ENCODE data around the gene MRPL9.

The MRPL9 gene

DNA sequence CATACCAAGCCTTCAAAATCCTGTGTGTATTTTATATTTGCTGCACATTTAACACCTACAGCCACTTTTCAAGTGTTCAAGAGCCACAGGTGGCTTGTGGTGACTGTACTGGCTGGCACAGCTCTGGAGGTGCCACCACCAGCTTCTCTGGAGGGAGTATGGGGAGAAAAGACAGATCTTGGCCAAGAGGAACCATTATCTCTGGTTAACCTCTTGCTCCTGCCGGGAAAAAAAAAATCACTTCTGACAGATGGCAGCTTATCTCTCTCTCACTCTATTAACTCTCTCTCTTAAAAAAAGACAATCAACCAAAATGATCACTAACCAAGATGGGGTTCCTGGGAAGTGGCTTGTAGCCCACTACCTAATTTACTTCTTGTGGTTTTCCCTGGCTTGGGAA lies 43.2 kb downstream of the MRPL9 start:
- Histone ChIP-seq H3K9me3 (no peaks in the 10 kb centered on the region; the same call in 1 of the 2 replicates), H3K36me3 (no peaks in the 10 kb centered on the region), H3K4me3 (ENCODE audit: low read depth, low read length) (peak overlapping the region; percentile 19; the same call in 1 of the 2 replicates), H3K4me1 (peaks cover 37% of the 10 kb centered on the region), H3K27me3 (no peaks in the 10 kb centered on the region)
- DNase-seq = no peak
- TF ChIP-seq, protein P1, sequence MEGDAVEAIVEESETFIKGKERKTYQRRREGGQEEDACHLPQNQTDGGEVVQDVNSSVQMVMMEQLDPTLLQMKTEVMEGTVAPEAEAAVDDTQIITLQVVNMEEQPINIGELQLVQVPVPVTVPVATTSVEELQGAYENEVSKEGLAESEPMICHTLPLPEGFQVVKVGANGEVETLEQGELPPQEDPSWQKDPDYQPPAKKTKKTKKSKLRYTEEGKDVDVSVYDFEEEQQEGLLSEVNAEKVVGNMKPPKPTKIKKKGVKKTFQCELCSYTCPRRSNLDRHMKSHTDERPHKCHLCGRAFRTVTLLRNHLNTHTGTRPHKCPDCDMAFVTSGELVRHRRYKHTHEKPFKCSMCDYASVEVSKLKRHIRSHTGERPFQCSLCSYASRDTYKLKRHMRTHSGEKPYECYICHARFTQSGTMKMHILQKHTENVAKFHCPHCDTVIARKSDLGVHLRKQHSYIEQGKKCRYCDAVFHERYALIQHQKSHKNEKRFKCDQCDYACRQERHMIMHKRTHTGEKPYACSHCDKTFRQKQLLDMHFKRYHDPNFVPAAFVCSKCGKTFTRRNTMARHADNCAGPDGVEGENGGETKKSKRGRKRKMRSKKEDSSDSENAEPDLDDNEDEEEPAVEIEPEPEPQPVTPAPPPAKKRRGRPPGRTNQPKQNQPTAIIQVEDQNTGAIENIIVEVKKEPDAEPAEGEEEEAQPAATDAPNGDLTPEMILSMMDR (IDR thresholded peaks at IDR 0.05; ENCODE audit: low read depth, low read length) = no peak

GRCh38 chr1:151718666-151719065 lies 44.6 kb downstream of the MRPL9 start:
- H3K4me3 ChIP-seq (ENCODE audit: low read depth, low read length) = no peak overlapping the region
- H3K27me3 ChIP-seq = no peaks in the 10 kb centered on the region
- DNase-seq = no peak
- H3K9me3 ChIP-seq = no peaks in the 10 kb centered on the region; the same call in 1 of the 2 replicates
- no peaks in the 10 kb centered on the region for H3K36me3 ChIP-seq
- peaks cover 37% of the 10 kb centered on the region for H3K4me1 ChIP-seq
- TF ChIP-seq, protein P1 (IDR thresholded peaks at IDR 0.05; ENCODE audit: low read depth, low read length) = no peak

DNA sequence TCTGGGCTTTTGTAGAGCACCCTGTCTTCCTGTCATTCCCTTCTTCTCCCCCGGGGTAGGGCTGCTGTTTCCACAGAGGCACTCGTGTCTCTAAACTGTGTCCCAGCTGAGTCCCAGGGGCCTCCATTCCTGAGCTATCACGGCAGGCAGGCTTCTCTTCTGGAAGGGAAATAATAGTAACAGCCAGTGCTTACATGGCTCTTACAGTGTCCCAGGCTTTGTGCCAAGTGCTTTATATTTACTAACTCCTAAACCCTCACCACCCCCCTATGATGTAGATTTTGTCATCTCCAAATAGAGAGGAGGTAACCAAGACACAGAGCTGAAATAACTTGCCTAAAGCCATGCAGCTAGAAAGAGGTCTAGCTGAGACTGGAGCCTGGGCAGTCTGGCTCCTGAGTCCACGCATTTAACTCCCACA lies 45.3 kb downstream of the MRPL9 start:
- no peak for DNase-seq

GRCh38 chr1:151716771-151717631 lies 46.3 kb downstream of the MRPL9 start, which contains the start of gene CELF3:
Gene CELF3, minus strand, starts transcription at chr1:151716803. Its CDS starts 783 bp downstream, at chr1:151716020.
- TF ChIP-seq, protein P1 (IDR thresholded peaks at IDR 0.05; ENCODE audit: low read depth, low read length) = no peak
- H3K27me3 ChIP-seq = no peaks in the 10 kb centered on the region
- peak; percentile 94 for DNase-seq

More for the DNA sequence above, 45.3 kb downstream of the MRPL9 start:
- no peaks in the 10 kb centered on the region for H3K27me3 ChIP-seq
- H3K9me3 ChIP-seq = no peaks in the 10 kb centered on the region; the same call in 1 of the 2 replicates
- TF ChIP-seq, protein P1 (IDR thresholded peaks at IDR 0.05; ENCODE audit: low read depth, low read length) = no peak
- no peaks in the 10 kb centered on the region for H3K36me3 ChIP-seq
- peaks cover 37% of the 10 kb centered on the region for H3K4me1 ChIP-seq
- H3K4me3 ChIP-seq (ENCODE audit: low read depth, low read length) = no peak overlapping the region

GRCh38 chr1:151716405-151716762 lies 46.9 kb downstream of the MRPL9 start:
- peaks cover 37% of the 10 kb centered on the region for H3K4me1 ChIP-seq
- peak overlapping the region; percentile 76 for H3K4me3 ChIP-seq (ENCODE audit: low read depth, low read length)
- no peaks in the 10 kb centered on the region; the same call in 1 of the 2 replicates for H3K9me3 ChIP-seq
- no peaks in the 10 kb centered on the region for H3K36me3 ChIP-seq
- no peaks in the 10 kb centered on the region for H3K27me3 ChIP-seq
- no peak for DNase-seq
- TF ChIP-seq, protein P1 (IDR thresholded peaks at IDR 0.05; ENCODE audit: low read depth, low read length) = no peak

More at GRCh38 chr1:151716771-151717631, 46.3 kb downstream of the MRPL9 start, which contains the start of gene CELF3:
- Histone ChIP-seq H3K36me3 (no peaks in the 10 kb centered on the region), H3K4me3 (ENCODE audit: low read depth, low read length) (peak within 1 kb of the TSS; percentile 76), H3K9me3 (no peaks in the 10 kb centered on the region; the same call in 1 of the 2 replicates), H3K4me1 (peaks cover 37% of the 10 kb centered on the region)
